ENCODE measurements around the gene STK11. TPM values are rescaled to one million over a fixed set of nuclear protein-coding genes. Genes with fewer than 3 reads are reported as not detected.

Gene STK11, protein sequence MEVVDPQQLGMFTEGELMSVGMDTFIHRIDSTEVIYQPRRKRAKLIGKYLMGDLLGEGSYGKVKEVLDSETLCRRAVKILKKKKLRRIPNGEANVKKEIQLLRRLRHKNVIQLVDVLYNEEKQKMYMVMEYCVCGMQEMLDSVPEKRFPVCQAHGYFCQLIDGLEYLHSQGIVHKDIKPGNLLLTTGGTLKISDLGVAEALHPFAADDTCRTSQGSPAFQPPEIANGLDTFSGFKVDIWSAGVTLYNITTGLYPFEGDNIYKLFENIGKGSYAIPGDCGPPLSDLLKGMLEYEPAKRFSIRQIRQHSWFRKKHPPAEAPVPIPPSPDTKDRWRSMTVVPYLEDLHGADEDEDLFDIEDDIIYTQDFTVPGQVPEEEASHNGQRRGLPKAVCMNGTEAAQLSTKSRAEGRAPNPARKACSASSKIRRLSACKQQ
- total RNA-seq: 72.2 TPM

DNA sequence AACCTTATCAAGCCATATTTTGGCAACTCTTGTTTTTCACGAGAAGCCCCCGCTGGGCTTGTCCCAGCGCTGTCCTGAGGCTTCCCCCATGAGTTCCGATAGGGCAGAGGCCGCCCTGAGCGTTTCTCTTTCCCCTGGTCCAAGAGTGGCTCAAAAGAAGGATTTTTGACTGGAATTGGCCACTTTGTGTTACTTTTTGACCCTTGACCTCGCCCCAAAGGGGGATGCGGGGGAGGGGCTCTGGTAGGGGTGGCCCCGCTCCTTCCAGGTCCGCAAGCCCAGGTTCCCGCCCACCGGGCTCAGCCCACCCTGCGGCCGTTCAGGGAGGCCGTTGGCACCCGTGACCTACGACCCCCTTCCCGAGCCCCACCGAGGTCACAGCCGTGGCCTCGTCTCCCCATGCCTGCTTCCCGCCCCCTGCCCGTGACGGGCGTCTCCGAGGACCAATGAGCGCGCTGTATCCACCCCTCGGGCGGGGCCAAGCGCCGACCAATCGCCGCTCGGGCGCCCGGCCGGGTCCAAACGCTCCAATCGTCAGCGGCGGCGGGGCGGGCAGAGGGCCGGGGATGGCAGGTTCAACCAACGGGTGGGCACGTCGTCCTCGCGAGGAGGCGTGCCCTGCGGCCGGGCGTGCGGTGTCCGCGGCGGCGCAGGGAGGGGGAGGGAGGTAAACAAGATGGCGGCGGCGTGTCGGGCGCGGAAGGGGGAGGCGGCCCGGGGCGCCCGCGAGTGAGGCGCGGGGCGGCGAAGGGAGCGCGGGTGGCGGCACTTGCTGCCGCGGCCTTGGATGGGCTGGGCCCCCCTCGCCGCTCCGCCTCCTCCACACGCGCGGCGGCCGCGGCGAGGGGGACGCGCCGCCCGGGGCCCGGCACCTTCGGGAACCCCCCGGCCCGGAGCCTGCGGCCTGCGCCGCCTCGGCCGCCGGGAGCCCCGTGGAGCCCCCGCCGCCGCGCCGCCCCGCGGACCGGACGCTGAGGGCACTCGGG lies at the start of gene STK11:
TSS of gene STK11 (plus strand) at position 665 of the 986 bp plus-strand sequence. CDS start 1,136 bp downstream, outside the sequence.
- DNase-seq (ENCODE audit: low spot score): peak; percentile 99

DNA sequence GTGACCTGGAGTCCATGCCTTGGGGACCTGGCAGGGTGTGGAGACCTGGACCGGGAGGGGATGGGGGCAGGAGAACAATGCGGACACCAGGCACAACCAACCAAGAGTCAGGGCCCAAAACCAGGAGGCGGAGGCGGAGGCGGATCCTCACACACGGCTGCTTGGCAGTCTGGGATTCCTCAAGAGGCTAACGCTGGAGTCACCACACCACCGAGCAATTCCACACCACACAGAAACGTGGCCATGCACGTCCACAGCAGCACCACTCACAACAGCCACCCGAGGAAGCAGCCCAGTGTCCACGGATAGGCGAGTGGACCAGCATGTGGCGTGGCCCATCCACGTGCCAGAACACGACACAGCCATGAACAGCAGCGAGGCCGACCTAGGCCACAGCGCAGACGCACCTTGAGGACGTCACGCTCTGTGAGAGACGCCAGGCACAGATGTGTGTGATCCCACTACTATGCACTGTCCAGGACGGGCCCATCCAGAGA lies 49.2 kb upstream of the STK11 start:
- DNase-seq (ENCODE audit: low spot score): no peak

DNA sequence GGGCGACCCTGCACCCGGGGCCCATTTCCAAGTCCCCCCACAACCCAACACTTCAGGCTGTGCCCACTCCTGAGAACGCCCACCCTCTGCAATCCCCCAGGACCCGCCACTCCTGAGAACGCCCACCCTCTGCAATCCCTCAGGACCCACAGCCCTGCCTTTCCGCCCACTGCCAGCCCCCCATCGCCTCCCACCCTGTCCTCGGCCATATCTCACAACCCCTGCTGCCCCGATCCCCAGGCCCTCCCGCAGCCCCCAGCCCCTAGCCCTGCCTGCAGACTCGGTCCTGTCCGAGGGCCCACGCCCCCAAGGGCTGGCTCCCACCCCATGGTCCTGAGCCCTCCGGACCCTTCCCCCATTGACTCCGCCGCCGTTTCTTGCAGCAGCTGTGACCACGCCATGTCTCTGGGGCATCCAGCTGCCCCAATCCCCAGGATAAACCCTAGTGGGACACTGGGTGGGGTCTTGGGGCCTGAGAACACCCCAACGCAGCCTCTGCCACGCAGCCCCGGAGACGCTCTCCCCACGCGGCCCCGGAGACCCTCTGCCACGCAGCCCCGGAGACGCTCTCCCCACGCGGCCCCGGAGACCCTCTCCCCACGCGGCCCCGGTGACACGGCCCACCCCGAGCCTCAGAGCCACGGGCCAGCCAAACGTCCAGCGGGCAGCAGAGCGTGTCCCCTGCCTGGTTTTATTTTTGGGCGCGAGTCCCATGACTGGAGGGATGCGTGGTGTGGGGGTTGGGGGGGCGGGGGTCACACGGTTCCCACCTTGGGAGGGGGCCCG lies 48.6 kb upstream of the STK11 start:
- no peak for DNase-seq (ENCODE audit: low spot score)

DNA sequence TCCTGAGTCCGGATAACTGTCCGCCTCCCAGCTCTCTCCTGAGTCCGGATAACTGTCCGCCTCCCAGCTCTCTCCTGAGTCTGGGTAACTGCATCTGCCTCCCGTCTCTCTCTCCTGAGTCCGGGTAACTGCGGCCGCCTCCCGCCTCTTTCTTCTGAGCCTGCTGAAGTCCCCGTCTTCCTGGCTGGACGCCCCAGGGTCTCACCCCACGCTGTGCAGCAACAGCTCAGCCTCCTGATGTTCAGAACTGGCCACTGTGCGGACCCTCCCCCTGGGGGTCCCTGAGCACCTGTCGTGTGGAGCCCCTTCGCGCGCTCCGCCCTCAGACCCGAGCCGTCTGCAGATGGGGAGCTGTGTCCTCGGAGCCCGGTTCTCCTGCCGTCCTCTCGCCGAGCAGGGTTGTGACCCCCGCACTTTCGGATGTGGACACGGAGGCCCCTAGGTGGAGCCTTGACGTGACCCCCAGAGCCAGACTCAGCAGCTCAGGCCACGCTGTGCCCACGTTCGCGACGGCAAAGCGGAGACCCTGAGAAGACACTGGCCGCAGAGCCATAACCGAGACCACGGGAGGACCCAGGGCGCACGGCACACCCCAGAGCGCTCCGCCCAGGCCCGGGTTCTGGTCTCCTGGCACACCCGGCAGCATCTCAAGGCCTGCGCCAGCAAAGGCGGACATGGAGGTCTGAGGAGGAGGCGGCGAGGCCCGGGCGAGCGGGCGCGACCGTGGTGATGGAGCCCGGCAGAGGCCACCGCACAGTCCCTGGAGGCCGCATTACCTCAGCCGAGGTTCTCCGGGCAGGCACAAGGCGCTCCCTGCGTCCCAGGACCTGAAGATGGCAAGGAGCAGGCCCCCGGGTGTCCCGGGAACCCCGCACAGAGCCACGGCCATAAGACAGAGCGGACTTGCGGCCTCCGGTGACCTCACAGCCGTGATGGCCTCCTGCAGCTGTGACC lies 47.4 kb upstream of the STK11 start:
- no peak for DNase-seq (ENCODE audit: low spot score)

DNA sequence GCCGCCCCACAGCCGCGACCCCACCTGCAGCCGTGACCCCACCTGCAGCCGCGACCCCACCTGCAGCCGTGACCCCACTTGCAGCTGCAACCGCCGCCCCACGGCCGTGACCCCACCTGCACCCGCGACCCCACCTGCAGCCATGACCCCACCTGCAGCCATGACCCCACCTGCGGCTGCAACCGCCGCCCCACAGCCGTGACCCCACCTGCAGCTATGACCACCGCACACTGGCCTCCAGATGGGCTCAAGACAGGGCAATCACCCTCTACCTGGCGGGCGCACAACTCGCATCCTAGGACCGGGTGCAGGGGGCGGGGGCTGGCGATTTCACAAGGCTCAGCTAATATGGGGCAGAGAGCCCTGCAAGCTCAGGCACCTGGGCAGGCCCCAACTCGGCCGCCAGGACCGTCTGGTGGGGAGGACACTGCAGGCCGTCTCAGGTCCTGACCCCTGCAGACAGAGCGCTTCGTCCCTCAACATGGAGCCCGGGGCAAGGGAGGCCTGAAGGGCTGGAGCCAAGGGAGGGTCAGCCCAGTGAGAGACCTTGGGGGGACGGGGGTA lies 46.6 kb upstream of the STK11 start:
- no peak for DNase-seq (ENCODE audit: low spot score)

DNA sequence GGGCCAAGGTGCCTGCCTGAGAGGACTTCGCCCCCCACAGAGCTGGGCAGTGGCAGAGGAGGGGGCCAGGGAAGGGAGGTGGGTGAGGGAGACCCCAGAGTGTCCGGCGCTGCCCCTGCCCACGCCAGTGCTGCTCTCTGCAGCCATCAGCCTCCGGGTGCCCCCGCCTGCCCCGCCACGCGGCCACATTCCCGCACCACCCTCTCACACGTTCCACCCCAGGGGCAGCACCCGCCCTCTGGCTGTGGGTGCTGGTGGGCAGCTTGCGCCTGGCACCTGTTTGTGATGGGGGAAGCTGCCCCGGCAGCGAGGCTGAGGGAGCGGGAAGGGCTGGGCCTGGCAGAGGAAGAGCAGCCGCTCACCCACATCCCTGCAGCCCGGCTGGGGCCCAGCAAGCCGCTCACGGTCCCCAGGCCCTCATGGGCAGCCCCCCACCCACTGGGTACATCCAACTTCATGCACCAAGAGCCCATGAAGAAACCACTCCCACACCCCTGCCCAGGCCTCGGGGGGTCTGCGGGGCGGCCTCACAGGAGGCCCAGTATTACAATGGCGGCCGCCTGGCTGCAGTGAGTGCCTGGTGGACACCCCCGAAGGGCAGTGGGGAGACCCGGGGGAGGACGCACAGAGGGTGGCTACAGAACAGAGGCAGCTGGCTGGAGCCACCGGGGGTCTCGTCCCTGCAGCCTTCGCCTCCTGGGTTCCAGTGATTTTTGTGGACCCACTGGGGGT lies 45.5 kb upstream of the STK11 start:
- DNase-seq (ENCODE audit: low spot score): no peak

DNA sequence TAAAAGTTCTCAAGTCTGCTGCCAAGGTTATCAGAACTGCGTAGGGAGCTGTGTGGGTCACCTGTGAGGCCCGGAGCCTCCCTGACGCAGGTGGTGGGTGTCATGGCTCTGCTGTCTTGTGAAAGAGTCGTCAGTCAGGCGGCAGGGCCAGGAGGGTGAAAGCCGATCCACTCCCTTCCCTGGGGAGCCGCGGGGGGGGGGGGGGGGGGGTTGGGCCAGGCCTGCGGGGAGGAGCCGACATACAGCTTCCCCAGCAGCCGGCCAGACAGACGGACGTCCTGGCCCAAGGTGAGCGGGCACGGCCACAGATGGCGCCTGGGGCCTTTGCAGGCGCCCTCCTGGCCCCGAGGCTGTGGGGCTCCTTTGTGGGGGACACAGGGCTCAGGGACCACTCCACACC lies 43.9 kb upstream of the STK11 start:
- no peak for DNase-seq (ENCODE audit: low spot score)

DNA sequence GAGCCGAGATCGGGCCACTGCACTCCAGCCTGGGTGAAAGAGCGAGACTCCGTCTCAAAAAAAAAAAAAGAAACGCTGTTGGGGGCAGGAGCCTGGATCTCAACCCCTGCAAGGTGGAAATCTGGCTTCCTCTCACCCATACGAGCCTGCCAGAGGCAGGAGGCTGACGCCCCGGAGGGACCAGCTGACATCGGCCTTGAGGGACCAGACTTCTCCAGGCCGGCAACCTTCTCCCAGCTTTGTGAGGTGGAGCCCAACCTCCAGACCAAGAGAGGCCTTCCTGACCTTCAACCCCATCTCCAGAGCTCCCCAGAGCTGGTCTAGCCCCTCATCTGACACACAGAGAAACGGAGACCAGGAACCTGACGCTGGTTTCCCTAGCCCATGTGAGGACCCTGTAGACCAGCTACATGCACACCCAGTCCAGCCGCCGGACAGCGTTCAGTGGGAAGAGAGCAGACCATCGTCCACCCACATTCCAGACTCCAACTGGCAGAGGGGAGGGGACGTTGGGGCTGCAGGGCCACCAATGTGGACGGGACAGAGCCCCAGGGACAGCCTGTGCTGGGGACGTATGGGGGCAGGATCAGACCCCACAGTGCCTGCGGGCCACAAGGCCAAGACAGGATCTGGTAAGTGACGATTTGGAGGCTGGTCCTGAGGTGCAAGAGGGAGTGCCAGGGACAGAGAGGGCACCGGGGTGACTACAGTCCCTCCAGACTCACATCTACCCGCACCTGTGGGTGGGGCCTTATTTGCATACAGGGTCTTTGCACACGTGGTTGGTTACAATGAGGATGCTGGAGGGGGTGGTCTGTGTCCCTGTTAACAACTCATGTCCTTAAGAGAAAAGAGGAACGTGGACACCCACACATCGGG lies 42.9 kb upstream of the STK11 start:
- DNase-seq (ENCODE audit: low spot score): no peak

DNA sequence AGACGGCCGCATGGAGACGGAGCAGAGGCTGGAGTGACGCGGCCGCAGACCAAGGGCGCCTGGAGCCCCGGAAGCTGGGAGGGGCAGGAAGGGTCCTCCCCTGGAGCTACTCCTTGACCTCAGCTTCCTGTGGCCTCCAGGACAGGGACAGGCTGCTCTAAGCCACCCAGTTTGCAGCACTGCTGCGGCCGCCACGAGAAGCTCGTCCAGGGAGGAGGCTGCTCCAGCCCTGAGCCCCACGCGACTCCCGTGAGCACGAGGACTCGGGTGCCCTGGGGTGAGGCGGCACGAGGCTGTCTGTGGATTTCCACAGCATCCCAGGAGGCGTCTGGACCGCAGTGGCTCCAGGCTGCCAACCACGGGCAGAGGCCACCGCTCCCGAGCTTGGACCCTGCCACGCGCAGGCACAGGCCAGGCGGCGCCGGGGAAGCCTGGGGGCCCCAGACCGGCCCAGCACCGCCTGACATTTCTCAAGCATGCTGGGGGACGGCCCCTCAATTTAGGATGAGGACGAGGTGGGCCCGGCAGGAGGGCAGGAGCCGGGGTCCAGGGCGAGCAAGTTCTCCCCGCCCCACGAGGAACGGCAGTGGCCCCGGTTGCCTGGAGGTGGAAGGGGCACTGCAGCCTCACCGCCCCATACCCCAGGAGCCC lies 42.2 kb upstream of the STK11 start:
- DNase-seq (ENCODE audit: low spot score): no peak

DNA sequence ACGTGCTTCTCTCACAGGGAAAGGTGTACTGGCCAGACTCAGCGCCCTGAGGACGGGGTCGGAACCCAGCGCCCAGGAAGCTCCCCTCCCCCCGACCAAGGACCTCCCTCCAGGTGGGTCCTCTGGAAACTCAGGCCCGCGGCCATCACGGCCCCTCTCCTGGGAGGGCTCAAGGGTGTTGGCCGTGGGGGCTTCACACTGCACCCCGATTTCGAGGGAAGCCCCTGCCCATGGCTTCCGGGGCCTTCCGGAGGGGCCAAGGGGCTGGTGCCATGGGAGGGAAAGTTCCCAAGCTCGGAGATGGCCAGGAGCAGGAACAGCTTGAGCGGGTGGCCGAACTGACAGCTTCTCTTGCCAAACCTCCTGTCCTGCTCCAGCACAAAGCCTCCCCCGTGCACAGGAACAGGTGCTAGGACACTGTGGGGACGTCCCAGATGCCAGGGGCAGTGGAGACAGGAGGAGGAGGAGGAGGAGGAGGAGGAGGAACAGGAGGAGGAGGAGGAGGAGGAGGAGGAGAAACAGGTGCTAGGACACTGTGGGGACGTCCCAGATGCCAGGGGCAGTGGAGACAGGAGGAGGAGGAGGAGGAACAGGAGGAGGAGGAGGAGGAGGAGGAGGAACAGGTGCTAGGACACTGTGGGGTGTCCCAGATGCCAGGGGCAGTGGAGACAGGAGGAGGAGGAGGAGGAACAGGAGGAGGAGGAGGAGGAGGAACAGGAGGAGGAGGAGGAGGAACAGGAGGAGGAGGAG lies 41.5 kb upstream of the STK11 start:
- DNase-seq (ENCODE audit: low spot score): no peak

DNA sequence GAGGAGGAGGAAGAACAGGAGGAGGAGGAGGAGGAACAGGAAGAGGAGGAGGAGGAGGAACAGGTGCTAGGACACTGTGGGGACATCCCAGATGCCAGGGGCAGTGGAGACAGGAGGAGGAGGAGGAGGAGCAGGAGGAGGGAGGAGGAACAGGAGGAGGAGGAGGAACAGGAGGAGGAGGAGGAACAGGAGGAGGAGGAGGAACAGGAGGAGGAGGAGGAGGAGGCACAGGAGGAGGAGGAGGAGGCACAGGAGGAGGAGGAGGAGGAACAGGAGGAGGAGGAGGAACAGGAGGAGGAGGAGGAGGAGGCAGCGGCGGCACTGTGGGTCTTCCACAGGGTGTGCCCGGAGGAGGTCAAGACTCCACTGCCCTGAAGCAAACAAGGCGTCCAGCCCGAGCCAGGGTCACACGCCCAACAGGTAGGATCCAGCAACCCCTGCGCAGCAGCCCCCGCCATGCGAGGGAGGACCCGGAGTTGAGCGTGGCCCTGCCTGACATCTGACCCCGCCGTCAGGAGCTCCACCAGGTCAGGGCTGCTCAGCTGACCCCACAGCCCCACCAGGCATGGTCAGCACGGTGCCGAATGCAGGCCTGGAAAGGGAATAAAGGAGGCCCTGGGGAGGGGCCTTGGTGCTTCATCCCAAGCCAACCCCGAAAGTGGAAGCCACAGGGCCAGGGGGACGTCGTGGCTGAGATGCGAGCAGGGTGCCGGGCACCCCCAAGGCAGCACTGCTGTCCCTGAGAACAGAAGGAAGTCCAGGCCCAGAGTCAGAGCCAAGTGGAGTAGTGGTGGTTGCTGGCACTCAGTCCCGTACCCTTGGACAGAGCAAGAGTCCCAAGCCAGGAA lies 40.7 kb upstream of the STK11 start:
- DNase-seq (ENCODE audit: low spot score): no peak

DNA sequence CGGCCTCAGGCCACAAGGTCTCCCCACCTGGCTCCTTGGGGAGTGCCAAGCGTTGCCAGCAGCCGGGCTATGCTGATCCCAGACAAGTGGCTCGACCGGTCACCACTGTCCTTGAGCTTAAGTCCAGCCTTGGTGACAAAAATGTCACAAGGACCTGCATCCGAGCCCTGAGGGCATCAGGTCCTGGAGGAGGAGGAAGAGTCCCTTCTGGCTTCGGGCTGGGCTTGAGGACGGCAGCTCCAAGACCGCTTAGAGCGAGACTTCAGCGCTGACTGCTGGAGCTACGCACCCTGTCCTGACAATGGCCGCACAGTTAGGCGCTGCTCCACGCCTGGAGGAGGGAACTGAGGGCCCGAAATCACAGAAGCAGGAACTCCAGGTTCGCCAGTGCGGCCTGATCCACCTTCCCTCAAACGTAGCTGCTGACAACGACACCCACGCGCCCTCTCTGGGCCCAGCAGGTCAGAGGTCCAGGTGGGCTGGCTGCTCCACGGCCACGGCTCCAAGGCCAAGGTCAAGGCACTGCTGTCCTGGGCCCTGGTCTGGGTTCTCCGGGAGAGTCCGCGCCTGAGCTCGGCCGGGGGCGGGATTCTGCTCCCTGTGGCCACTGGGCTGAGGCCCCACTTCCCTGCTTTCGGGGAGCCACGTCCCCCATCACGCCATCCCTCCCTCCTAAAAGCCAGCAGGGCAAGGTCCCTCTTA lies 38.6 kb upstream of the STK11 start:
- DNase-seq (ENCODE audit: low spot score): no peak

DNA sequence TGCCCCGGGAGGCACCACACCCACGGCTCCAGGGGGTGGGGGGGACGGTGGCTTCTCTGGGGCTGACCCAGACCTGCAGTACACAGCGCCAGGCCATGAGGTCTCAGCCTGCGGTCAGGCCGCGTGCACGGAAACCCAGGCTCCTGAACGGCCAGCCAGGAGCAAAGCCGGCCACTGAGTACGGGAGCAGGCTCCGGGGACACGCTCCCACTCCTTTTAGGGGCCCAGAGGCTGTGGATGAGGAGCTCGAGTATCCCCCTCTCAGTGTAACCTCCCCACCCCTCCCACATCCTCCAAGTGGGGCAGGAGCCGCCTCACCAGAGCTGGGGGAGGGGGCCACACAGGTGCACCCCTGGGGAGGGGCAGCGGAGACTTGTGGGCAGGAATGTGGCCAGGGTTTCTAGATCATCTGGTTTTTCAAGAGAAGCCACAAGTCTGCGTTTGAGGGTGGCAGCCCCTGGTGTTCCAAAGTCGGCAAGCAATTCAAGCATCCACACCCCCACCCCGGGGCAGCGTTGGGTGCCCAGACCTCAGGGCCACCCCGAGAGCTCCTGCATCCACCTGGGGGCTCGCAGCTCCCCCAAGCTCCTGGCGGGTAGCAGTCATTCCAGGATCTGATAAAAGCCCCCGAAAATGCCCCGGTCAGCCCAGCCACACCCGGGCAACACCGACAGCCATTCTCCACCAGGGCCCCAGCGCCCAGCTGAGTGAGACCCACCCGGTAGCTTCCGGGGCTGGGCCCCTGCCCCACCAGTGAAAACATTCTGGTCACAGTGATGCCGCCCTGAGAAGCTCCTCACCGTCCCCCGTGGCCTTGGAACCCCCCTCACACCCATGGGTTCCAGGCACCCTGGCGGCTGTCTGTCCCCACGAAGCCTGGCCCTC lies 37.6 kb upstream of the STK11 start:
- DNase-seq (ENCODE audit: low spot score): no peak

Data from mucosa of gallbladder (tissue), 1 donor.